Endothelial cell of umbilical vein (primary cell): ENCODE data around the gene NFIA. TPM values are rescaled to one million over a fixed set of nuclear protein-coding genes. Genes with fewer than 3 reads are reported as not detected.

Experiments
- BruUV-seq: library from RNA; stranded (reverse); fragments of 400-500 nt; replicated peaks from 2 replicates; lab custom pipeline; 2021; lab: Mats Ljungman, UMichigan
- CTCF ChIA-PET: fragments of 300-600, 350-600 bp; sonication (Branson Sonifier 250); formaldehyde crosslinking; loops from one replicate; lab custom pipeline; 2021; ENCODE audit warnings: antibody characterized with exemption, inconsistent platforms; lab: Charles Lee
- POLR2A ChIA-PET: fragments of 300-600, 350-600 bp; sonication (Branson Sonifier 250); formaldehyde crosslinking; loops from one replicate; lab custom pipeline; 2021; ENCODE audit warnings: antibody characterized with exemption, inconsistent platforms; lab: Charles Lee
- DNase-seq: peaks from one replicate; pipeline ENCODE4 v3.0.0-alpha.2; 2011; ENCODE audit warnings: low read depth, low spot score
- FAIRE-seq: peaks from 2 replicates; lab custom pipeline; 2011; peaks lifted over from hg19 to GRCh38; lab: Jason Lieb, UNC
- H2AFZ ChIP-seq: 2 replicates; pipeline ENCODE4 v1.6.0; 2012; ENCODE audit warnings: low read depth, low read length, control low read depth, inconsistent platforms
- H3K27ac ChIP-seq: 2 replicates; pipeline ENCODE4 v1.5.1; 2011; ENCODE audit warnings: low read depth, mild to moderate bottlenecking, control low read depth, low read length, moderate library complexity; ENCODE audit not compliant: insufficient read depth
- H3K27me3 ChIP-seq, 2 experiments: 2 replicates each; pipeline versions ENCODE4 v1.6.0 to v1.6.1; 2011; ENCODE audit warnings: low read length in 2 of 2, mixed read lengths in 1 of 2; ENCODE audit not compliant: control insufficient read depth in 2 of 2, insufficient read depth in 2 of 2
- H3K36me3 ChIP-seq, 2 experiments: 2 replicates in 1 of 2; 3 replicates in 1 of 2; pipeline ENCODE4 v1.5.1; 2011; ENCODE audit warnings: low read length in 2 of 2, mild to moderate bottlenecking in 1 of 2, moderate library complexity in 1 of 2; ENCODE audit not compliant: control insufficient read depth in 2 of 2, insufficient read depth in 2 of 2; ENCODE audit errors: extremely low read depth in 1 of 2
- H3K4me1 ChIP-seq: 3 replicates; pipeline ENCODE4 v1.5.1; 2011; ENCODE audit warnings: mild to moderate bottlenecking, low read length; ENCODE audit not compliant: control insufficient read depth, insufficient read depth; ENCODE audit errors: extremely low read depth
- H3K4me2 ChIP-seq: 2 replicates; pipeline ENCODE4 v1.6.1; 2011; ENCODE audit warnings: low read length, control low read depth, mixed read lengths; ENCODE audit not compliant: insufficient read depth
- H3K4me3 ChIP-seq, 3 experiments: fragments of 200-600 bp in 1 of 3; sonication (generic), shearing (Covaris generic) in 1 of 3; replicated peaks in 1 of 3; 2 replicates each; pipeline ENCODE4 v1.5.1; 2011 to 2016; ENCODE audit warnings: control low read depth in 3 of 3, low read length in 3 of 3, mild to moderate bottlenecking in 2 of 3, inconsistent platforms in 1 of 3, low read depth in 1 of 3, moderate library complexity in 1 of 3; ENCODE audit not compliant: insufficient read depth in 1 of 3
- H3K79me2 ChIP-seq: 2 replicates; pipeline ENCODE4 v1.6.0; 2012; ENCODE audit warnings: low read length, inconsistent platforms; ENCODE audit not compliant: control insufficient read depth, insufficient read depth
- H3K9ac ChIP-seq: replicated peaks from 2 replicates; pipeline ENCODE3; 2011; ENCODE audit warnings: low read length, control low read depth; ENCODE audit not compliant: insufficient read depth; ENCODE audit errors: extremely low read depth
- H3K9me1 ChIP-seq: replicated peaks from 3 replicates; pipeline ENCODE4 v1.6.0; 2011; ENCODE audit warnings: mild to moderate bottlenecking, low read length; ENCODE audit not compliant: control insufficient read depth, insufficient read depth; ENCODE audit errors: extremely low read depth
- H3K9me3 ChIP-seq: replicated peaks from 2 replicates; pipeline ENCODE4 v1.5.1; 2012; ENCODE audit warnings: low read length, inconsistent platforms; ENCODE audit not compliant: control insufficient read depth, insufficient read depth
- H4K20me1 ChIP-seq: replicated peaks from 2 replicates; pipeline ENCODE3; 2011; ENCODE audit warnings: mild to moderate bottlenecking, low read length; ENCODE audit not compliant: control insufficient read depth, insufficient read depth; ENCODE audit errors: extremely low read depth
- CTCF ChIP-seq, 2 donors: IDR thresholded peaks; 1 replicate in 1 of 2; 2 replicates in 1 of 2; pipeline ENCODE4 v1.5.1; 2011; ENCODE audit warnings: low read length in 2 of 2, mild to moderate bottlenecking in 2 of 2, moderate library complexity in 2 of 2, control low read depth in 1 of 2, inconsistent platforms in 1 of 2, low read depth in 1 of 2; ENCODE audit not compliant: insufficient read depth in 1 of 2; ENCODE audit errors: extremely low read depth in 1 of 2
- EZH2 ChIP-seq: IDR thresholded peaks from 2 replicates; pipeline ENCODE4 v1.6.1; 2012; ENCODE audit warnings: borderline replicate concordance, low read depth, mild to moderate bottlenecking, moderate library complexity, low read length, inconsistent platforms; ENCODE audit not compliant: severe bottlenecking
- MYC ChIP-seq: IDR thresholded peaks from one replicate; pipeline ENCODE4 v1.6.1; 2011; ENCODE audit warnings: mild to moderate bottlenecking, low read depth, low read length
- POLR2A ChIP-seq: IDR thresholded peaks from 2 replicates; pipeline ENCODE4 v1.6.1; 2012; ENCODE audit warnings: low read depth, mild to moderate bottlenecking, control low read depth, low read length
- POLR2AphosphoS5 ChIP-seq: IDR thresholded peaks from 2 replicates; pipeline ENCODE4 v1.6.1; 2012; ENCODE audit warnings: low read depth, mild to moderate bottlenecking, control low read depth, low read length, moderate library complexity; ENCODE audit not compliant: insufficient read depth
- dilution Hi-C: fragments of 300-500 bp; cut with MboI; formaldehyde crosslinking; loops from one replicate; pipeline ENCODE4 v1.15.0; 2019; ENCODE audit warnings: low sequenced_read_pairs; ENCODE audit not compliant: extremely low pct_ligation_motif_present
- intact Hi-C: fragments of 100-400 bp; cut with micrococcal nuclease; formaldehyde crosslinking; loops from one replicate; pipeline ENCODE4 v1.10.0; 2022
- polyA plus RNA-seq, 4 experiments: library from polyadenylated mRNA; depleted of rRNA in 3 of 4; stranded (reverse) in 3 of 4; unstranded in 1 of 4; fragments of >200 nt; gene quantifications; 2 replicates each; pipeline versions ENCODE4 v1.2.1 to v1.2.3, GENCODE V29; 2011 to 2012; ENCODE audit warnings: missing spikeins in 1 of 4
- total RNA-seq: library from RNA; stranded (reverse); gene quantifications from 2 replicates; pipeline ENCODE4 v1.2.3, GENCODE V29; 2021

The NFIA gene
- total and polyA plus RNA-seq, 2 donors (not counting 3 experiments of a cell fraction or from before 2014, with no cell fraction given): 25.5 to 47.0 TPM

- Histone ChIP-seq H3K9me1 (no peaks in the 10 kb centered on the region), H3K9ac (no peak overlapping the region), H3K4me3 (no peak overlapping the region), H4K20me1 (no peaks in the 10 kb centered on the region), H3K36me3 (no peaks in the 10 kb centered on the region), H2AFZ (no peak overlapping the region), H3K9me3 (no peaks in the 10 kb centered on the region), H3K4me2 (no peak overlapping the region), H3K27ac (no peak overlapping the region), H3K4me1 (peaks cover 10% of the 10 kb centered on the region), H3K27me3 (no peaks in the 10 kb centered on the region), H3K79me2 (no peaks in the 10 kb centered on the region)
- CTCF ChIA-PET: interaction anchor here (0.6 to 4.0 kb wide), 3 partner anchors 406 to 888 kb away, joined by 3 to 65 read pairs (median 5); no protein-coding TSS in a partner anchor
- intact Hi-C loops (loop anchor here (10.0 kb wide), 1 partner anchor 282 kb away; no protein-coding TSS in a partner anchor), dilution Hi-C loops (no loop called here)
- TF ChIP-seq EZH2: no peak
- DNase-seq (no peak), FAIRE-seq (no peak)
- POLR2A ChIA-PET: no interaction called here
- BruUV-seq: no TSS peak
These were observed 35.3 kb upstream of the NFIA start for GRCh38 chr1:61047061-61047460.

- Histone ChIP-seq H3K79me2 (no peaks in the 10 kb centered on the region), H3K4me1 (peaks cover 16% of the 10 kb centered on the region), H3K9me1 (no peaks in the 10 kb centered on the region), H3K9ac (peak overlapping the region; percentile 93), H3K4me3 (peak overlapping the region; percentile 62 to 95 (median 92)), H3K9me3 (no peaks in the 10 kb centered on the region), H3K27me3 (no peaks in the 10 kb centered on the region), H4K20me1 (no peaks in the 10 kb centered on the region), H3K27ac (peak overlapping the region; percentile 84), H2AFZ (peak overlapping the region; percentile 98), H3K4me2 (peak overlapping the region; percentile 89), H3K36me3 (no peaks in the 10 kb centered on the region)
- BruUV-seq: no TSS peak
- ChIA-PET CTCF (interaction anchor here (0.7 to 6.6 kb wide), 75 partner anchors 10 to 1079 kb away, joined by 3 to 110 read pairs (median 4); partner anchors contain the start of gene NFIA), POLR2A (interaction anchor here (1.3 kb wide), 1 partner anchor 27 kb away, joined by 9 read pairs; no protein-coding TSS in a partner anchor)
- TF ChIP-seq POLR2AphosphoS5 (peak; percentile 38), CTCF (IDR thresholded peaks at IDR 0.05; ENCODE audit: extremely low read depth in 1 of 2, insufficient read depth in 1 of 2, low read depth in 1 of 2, low read length in 2 of 2) (peak; percentile 89 to 96), MYC (no peak), EZH2 (no peak), POLR2A (peak; percentile 40)
- dilution Hi-C loops (no loop called here), intact Hi-C loops (loop anchor here (1.0 to 10.0 kb wide), 8 partner anchors 28 to 802 kb away; no protein-coding TSS in a partner anchor)
- DNase-seq (peak; percentile 93), FAIRE-seq (peak; percentile 89)
These were observed 32.4 kb upstream of the NFIA start for GRCh38 chr1:61049850-61050540.
